LHCN-M2 (cell line): ENCODE data around the gene UGCG. TPM values are rescaled to one million over a fixed set of nuclear protein-coding genes. Genes with fewer than 3 reads are reported as not detected.

ENCODE experiments used
- DNase-seq: peaks from one replicate; pipeline ENCODE4 v3.0.0-alpha.2; 2012; ENCODE audit warnings: low read depth
- total RNA-seq: library from RNA; depleted of rRNA; stranded (reverse); fragments of >200 nt; gene quantifications from 2 replicates; pipeline ENCODE4 v1.2.3, GENCODE V29; 2014; rRNA removed

UGCG gene
- total RNA-seq, 1 experiment from 2014 or later: 172 TPM

DNA sequence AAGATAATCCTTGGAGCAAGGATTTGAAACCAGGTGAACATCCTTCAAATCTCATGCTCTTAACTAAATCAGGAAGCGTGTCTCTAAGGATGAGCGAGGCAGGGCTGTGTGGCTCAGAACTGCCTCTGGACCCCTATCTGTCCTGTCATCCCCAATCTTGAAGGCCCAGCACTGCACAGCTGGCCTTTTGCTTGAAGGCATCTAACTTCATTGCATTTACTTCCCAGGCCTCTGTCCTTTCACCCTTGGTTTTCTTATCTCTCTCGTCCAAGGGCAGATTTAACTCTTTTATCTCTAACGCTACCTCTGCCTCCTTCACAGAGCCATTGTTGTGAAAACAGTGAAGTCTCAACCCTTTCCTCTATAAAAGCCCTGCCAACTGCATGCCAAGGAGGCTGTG lies 83.8 kb downstream of the UGCG start:
- no peak for DNase-seq

DNA sequence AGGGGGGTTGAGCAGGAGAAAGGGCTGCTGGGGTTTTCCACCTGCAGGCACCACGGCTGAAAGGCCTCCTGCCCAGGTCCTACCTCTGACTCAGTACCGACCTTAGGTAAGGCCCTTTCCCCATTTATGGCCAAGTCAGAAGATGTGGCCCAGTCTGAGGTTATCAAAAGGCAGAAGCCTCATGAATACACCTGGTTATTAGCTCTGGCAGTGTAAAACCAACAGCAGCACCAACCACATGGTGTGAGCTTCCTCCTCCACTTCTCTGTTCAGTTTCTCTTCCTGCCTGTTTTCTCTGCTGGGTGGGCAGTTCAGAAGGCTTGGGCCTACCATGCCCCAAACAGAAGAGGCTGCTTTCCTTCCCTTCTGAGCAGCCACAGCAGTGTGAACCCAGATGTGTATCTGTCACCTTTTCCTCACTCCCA lies 86.9 kb downstream of the UGCG start:
- DNase-seq: no peak

DNA sequence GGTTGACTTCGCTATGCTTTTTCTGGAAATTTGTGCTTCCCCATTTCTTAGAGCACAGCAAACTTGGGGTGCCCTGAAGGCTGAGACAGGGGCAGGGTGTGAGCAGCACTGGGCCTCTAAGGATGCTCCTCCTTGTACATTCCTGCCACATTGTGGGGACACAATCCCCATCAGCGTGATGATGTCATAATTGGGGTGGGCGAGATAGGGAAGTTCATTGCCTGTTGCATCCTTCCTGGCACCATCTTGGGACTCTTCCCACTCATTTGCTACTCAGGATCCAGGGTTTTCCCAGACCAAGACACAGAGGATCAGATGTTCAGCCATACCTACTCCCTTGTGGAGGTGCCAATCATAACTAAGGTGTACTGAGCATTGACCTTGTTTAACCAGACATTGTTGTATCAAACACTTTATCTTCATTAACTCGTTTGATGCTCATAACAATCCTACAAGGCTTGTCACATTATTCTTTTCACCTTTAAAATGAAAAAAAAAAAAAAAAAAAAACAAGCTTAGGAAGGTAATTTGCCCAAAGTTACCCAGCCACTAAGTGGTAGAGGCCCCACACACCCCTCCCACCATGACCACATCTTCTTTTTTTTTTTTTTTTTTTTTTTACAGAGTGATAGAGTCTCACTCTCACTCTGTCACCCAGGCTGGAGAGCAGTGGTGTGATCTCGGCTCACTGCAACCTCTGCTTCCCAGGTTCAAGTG lies 87.6 kb downstream of the UGCG start:
- DNase-seq: no peak

Other genes with a start within 250 kb of the UGCG start
- 117 and 122 TPM in 2 replicates for gene GNG10, start 235.2 kb upstream of the UGCG start, total RNA-seq
- 0.26 TPM in 1 of 2 replicates, not detected in the other for gene SHOC1, start 101.9 kb upstream of the UGCG start, total RNA-seq